ENCODE data around the gene PPFIBP2. TPM values are rescaled to one million over a fixed set of nuclear protein-coding genes. Genes with fewer than 3 reads are reported as not detected.

The PPFIBP2 gene
- total and polyA plus RNA-seq, 12 donors: 6.4 to 40.7 (median 21.4) TPM

GRCh38 chr11:7576726-7577290 lies 63.0 kb downstream of the PPFIBP2 start:
- Histone ChIP-seq H3K4me1 (peaks cover 7 to 77% (median 56%) of the 10 kb centered on the region in 9 donors), H3K27ac (peak overlapping the region; percentile 65 to 88 (median 82)), H3K4me3 (peak overlapping the region in 9 of 10 donors; percentile 25 to 56 (median 49)), H3K36me3 (no peaks in the 10 kb centered on the region), H3K9me3 (no peaks in the 10 kb centered on the region), H3K27me3 (peaks cover 0 to 22% (median 0%) of the 10 kb centered on the region in 7 donors)
- ATAC-seq: peak; percentile 32 to 70 (median 61)
- peak; percentile 50 to 67 for DNase-seq
- WGBS, 2 donors: 18 to 33% methylated on average over 13 of the region's 13 CpGs
- no peak for TF ChIP-seq CTCF (IDR thresholded peaks at IDR 0.05)
- intact Hi-C loops (cut with DNase I): loop anchor here in 5 of 10 donors (1.0 to 10.0 kb wide), 4 partner anchors 62 to 90 kb away; partner anchors contain the start of gene PPFIBP2 (in 3 of the 5)

DNA sequence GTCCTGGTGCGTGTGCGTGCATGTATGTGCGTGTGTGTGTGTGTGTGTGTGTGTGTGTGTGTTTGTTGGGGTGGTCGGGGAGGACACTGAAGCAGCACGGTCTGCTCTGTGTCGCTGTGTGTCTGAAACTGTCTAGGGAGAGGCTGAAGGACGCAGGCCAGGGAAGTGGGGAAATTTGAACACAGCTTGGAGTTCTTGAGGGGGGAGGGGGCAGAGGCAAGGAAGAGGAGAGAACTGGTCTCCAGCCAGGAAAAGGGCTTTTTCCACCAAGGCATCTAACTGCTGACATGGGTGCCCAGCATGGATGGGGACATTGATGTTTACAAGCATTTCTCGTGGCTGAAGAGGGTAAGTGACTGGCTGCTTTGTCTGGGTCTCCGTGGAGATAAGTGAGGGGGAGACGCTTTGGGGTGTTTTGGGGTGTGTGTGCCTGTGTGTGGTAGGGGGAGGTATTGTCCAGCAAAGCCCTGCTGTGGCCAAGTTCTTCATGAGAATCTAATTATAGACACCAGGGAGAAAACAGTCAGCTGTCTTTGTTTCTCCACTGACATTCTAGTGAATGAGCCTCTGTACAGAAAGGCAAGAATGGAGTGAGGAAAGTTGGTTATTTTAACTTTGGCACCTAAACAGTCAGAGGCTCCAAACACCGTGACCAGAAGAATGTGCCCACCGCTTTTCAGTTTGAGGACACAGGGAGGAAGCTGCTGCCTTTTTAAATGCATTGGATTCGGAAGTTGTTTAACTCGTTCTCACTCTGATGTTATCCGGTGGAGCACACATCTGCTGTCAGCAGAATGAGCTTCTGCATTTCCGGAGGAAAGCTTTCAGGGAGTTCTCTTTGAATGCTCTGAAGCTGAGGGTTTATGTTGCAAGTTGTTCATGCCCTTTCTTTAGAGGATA lies 63.7 kb downstream of the PPFIBP2 start:
- Histone ChIP-seq H3K4me3 (peak overlapping the region; percentile 9 to 56 (median 47)), H3K27ac (peak overlapping the region; percentile 65 to 88 (median 82)), H3K27me3 (peaks cover 0 to 22% (median 0%) of the 10 kb centered on the region in 7 donors), H3K9me3 (no peaks in the 10 kb centered on the region), H3K4me1 (peaks cover 7 to 76% (median 59%) of the 10 kb centered on the region in 9 donors), H3K36me3 (no peaks in the 10 kb centered on the region)
- peak in 1 of 9 donors; percentile 11 for TF ChIP-seq CTCF (IDR thresholded peaks at IDR 0.05)
- WGBS, 2 donors: 6 to 16% methylated on average over 16 of the region's 16 CpGs
- DNase-seq (peak; percentile 36 to 63), ATAC-seq (peak; percentile 53 to 71 (median 64))
- intact Hi-C loops (cut with DNase I): loop anchor here in 5 of 10 donors (1.0 to 10.0 kb wide), 4 partner anchors 63 to 90 kb away; partner anchors contain the start of gene PPFIBP2 (in 3 of the 5)

- ATAC-seq: no peak
Observed at GRCh38 chr11:7578276-7578955, 64.6 kb downstream of the PPFIBP2 start.

More at GRCh38 chr11:7578276-7578955, 64.6 kb downstream of the PPFIBP2 start:
- Histone ChIP-seq H3K27ac (peak overlapping the region; percentile 65 to 88 (median 82)), H3K4me3 (peak overlapping the region; percentile 9 to 56 (median 47)), H3K9me3 (no peaks in the 10 kb centered on the region), H3K27me3 (peaks cover 0 to 22% (median 0%) of the 10 kb centered on the region in 7 donors), H3K36me3 (no peaks in the 10 kb centered on the region), H3K4me1 (peaks cover 7 to 84% (median 66%) of the 10 kb centered on the region in 9 donors)
- intact Hi-C loops (cut with DNase I): loop anchor here in 2 of 10 donors (5.0 to 10.0 kb wide), 2 partner anchors 64 to 89 kb away; partner anchors contain the start of gene PPFIBP2 (in 1 of the 2)
- TF ChIP-seq CTCF (IDR thresholded peaks at IDR 0.05): no peak
- 38 to 40% methylated on average over 9 of the region's 9 CpGs for WGBS, 2 donors
- no peak for DNase-seq

All from heart right ventricle (tissue), 16 donors.